ENCODE data around the gene SPON1.
"Not testable (repeated sequence)": the region's sequence is repeated elsewhere in the genome, so short reads cannot be mapped to it uniquely, and the experiment has no call there.

SPON1 gene

DNA sequence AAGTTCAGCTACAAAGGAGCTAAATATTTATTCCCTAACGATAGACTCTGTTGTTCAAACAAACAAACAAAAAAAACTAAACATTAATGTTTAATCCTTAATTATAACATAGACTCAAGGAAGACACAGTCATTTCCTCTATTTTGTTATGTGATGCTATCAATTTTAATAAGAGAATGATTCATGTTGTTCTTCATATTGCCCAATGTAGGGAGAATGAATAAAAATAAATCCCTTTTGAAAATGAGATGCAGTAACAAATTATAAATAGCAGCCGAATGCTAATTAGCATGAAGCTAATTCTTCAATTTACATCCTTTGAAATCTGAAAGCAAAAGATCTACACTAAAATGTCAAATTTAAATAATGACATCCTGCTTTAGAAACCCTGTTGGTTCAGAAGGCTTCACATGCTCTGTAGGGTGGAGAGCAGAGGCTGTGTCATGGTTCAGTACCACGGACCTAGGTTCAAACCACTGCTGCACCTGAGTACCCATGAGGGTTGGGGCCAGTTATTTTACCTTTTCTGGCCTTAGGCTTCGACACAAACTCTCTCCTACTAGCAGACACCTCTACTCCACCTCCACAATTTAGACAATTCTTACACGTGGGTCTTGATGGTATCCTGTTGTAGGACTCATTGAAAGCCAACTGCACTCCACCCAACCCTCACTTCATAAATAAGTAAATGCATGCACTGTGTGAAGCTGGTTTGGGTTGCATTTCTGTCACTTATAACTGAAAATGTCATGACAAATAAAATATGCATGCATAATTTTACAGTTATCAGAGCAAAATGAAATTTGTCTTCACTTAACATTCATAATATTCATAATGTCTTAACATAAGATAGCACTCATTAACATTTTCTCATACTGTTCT lies 307.4 kb downstream of the SPON1 start:
- TF ChIP-seq, protein P1, sequence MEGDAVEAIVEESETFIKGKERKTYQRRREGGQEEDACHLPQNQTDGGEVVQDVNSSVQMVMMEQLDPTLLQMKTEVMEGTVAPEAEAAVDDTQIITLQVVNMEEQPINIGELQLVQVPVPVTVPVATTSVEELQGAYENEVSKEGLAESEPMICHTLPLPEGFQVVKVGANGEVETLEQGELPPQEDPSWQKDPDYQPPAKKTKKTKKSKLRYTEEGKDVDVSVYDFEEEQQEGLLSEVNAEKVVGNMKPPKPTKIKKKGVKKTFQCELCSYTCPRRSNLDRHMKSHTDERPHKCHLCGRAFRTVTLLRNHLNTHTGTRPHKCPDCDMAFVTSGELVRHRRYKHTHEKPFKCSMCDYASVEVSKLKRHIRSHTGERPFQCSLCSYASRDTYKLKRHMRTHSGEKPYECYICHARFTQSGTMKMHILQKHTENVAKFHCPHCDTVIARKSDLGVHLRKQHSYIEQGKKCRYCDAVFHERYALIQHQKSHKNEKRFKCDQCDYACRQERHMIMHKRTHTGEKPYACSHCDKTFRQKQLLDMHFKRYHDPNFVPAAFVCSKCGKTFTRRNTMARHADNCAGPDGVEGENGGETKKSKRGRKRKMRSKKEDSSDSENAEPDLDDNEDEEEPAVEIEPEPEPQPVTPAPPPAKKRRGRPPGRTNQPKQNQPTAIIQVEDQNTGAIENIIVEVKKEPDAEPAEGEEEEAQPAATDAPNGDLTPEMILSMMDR (IDR thresholded peaks at IDR 0.05; ENCODE audit: insufficient read depth, missing control alignments), result no peak
- DNase-seq (ENCODE audit: insufficient read length, low spot score), result no peak
- FAIRE-seq, result no peak

GRCh38 chr11:14270690-14271542 lies 308.4 kb downstream of the SPON1 start:
- FAIRE-seq, result no peak

DNA sequence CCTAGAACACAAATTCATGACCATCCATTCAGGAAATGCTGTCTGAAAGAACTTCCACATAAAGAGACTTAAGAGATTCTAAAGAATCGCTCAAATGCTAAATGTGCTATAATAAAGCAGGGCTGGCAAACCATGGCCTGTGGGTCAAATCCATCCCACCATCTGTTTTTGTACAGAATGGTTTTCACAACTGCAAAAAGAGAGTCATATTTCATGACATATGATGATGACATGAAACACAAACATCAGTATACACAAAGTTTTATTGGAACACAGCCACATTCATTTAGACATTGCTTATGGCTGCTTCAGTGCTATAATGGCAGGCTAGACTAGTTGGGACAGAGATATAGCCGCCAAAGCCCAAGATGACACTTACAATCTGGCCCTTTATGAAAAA lies 311.4 kb downstream of the SPON1 start:
- FAIRE-seq (no peak), DNase-seq (ENCODE audit: insufficient read length, low spot score) (no peak)
- TF ChIP-seq, protein P1 (IDR thresholded peaks at IDR 0.05; ENCODE audit: insufficient read depth, missing control alignments), result no peak

More at GRCh38 chr11:14270690-14271542, 308.4 kb downstream of the SPON1 start:
- no peak for DNase-seq (ENCODE audit: insufficient read length, low spot score)
- TF ChIP-seq, protein P1 (IDR thresholded peaks at IDR 0.05; ENCODE audit: insufficient read depth, missing control alignments), result no peak

- TF ChIP-seq, protein P1 (IDR thresholded peaks at IDR 0.05; ENCODE audit: insufficient read depth, missing control alignments), result no peak
- no peak for FAIRE-seq
- no peak for DNase-seq (ENCODE audit: insufficient read length, low spot score)
These were observed 312.6 kb downstream of the SPON1 start for GRCh38 chr11:14275076-14275475.

DNA sequence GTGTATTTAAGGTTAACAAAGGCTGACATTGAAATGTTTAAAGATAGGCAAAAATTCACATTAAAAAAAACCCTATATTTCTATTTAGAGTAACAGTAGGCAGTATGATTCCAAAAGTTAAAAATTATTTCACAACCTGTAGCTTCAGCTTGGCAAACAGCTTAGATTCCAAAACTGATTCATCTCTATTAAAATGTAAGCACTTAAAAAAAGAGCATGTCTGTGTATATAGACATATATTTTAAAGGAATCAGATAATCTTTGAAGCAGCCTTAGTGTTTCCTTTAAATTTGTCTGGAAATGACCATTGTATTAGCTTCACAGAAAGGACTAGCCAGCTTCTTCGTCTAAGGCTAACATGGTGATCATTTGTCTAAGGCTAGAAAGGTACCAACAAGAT lies 316.3 kb downstream of the SPON1 start:
- FAIRE-seq, result not testable (repeated sequence)

GRCh38 chr11:14288189-14288935 lies 325.8 kb downstream of the SPON1 start:
- TF ChIP-seq, protein P1 (IDR thresholded peaks at IDR 0.05; ENCODE audit: insufficient read depth, missing control alignments), result no peak
- no peak for FAIRE-seq

More for the DNA sequence above, 316.3 kb downstream of the SPON1 start:
- DNase-seq (ENCODE audit: insufficient read length, low spot score), result not testable (repeated sequence)

GRCh38 chr11:14290422-14290821 lies 327.9 kb downstream of the SPON1 start:
- FAIRE-seq (no peak), DNase-seq (ENCODE audit: insufficient read length, low spot score) (no peak)
- TF ChIP-seq, protein P1 (IDR thresholded peaks at IDR 0.05; ENCODE audit: insufficient read depth, missing control alignments), result no peak

More at GRCh38 chr11:14288189-14288935, 325.8 kb downstream of the SPON1 start:
- no peak for DNase-seq (ENCODE audit: insufficient read length, low spot score)
